ENCODE results near the gene AACS. TPM values are rescaled to one million over a fixed set of nuclear protein-coding genes. Genes with fewer than 3 reads are reported as not detected.

The AACS gene
- total and polyA plus RNA-seq, 2 of the 13 experiments (the other 11 are each of a cell fraction or from before 2014, with no cell fraction given), result 23.3 to 28.8 TPM

- TF ChIP-seq, protein P1, sequence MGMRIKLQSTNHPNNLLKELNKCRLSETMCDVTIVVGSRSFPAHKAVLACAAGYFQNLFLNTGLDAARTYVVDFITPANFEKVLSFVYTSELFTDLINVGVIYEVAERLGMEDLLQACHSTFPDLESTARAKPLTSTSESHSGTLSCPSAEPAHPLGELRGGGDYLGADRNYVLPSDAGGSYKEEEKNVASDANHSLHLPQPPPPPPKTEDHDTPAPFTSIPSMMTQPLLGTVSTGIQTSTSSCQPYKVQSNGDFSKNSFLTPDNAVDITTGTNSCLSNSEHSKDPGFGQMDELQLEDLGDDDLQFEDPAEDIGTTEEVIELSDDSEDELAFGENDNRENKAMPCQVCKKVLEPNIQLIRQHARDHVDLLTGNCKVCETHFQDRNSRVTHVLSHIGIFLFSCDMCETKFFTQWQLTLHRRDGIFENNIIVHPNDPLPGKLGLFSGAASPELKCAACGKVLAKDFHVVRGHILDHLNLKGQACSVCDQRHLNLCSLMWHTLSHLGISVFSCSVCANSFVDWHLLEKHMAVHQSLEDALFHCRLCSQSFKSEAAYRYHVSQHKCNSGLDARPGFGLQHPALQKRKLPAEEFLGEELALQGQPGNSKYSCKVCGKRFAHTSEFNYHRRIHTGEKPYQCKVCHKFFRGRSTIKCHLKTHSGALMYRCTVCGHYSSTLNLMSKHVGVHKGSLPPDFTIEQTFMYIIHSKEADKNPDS (CRISPR knock-in tag; IDR thresholded peaks at IDR 0.05), result no peak
- TF ChIP-seq ONECUT2 (CRISPR knock-in tag; IDR thresholded peaks at IDR 0.05) (no peak), FOXM1 (CRISPR knock-in tag; IDR thresholded peaks at IDR 0.05) (no peak), HES4 (CRISPR knock-in tag; IDR thresholded peaks at IDR 0.05; ENCODE audit: borderline replicate concordance) (no peak), SKIL (CRISPR knock-in tag; IDR thresholded peaks at IDR 0.05; ENCODE audit: borderline replicate concordance) (no peak), CREM (IDR thresholded peaks at IDR 0.05) (no peak), CREM (CRISPR knock-in tag; IDR thresholded peaks at IDR 0.05) (no peak), POLR2AphosphoS2 (IDR thresholded peaks at IDR 0.05; ENCODE audit: low read depth, low read length) (no peak), ZNF503 (CRISPR knock-in tag; IDR thresholded peaks at IDR 0.05) (no peak), YY1 (IDR thresholded peaks at IDR 0.05; ENCODE audit: insufficient read depth, insufficient replicate concordance, low read depth, low read length) (no peak), ZBTB1 (CRISPR knock-in tag; IDR thresholded peaks at IDR 0.05; ENCODE audit: borderline replicate concordance) (no peak), ZNF121 (CRISPR knock-in tag; IDR thresholded peaks at IDR 0.05) (no peak), ZNF746 (CRISPR knock-in tag; IDR thresholded peaks at IDR 0.05) (no peak)
- TF ChIP-seq, protein P2, sequence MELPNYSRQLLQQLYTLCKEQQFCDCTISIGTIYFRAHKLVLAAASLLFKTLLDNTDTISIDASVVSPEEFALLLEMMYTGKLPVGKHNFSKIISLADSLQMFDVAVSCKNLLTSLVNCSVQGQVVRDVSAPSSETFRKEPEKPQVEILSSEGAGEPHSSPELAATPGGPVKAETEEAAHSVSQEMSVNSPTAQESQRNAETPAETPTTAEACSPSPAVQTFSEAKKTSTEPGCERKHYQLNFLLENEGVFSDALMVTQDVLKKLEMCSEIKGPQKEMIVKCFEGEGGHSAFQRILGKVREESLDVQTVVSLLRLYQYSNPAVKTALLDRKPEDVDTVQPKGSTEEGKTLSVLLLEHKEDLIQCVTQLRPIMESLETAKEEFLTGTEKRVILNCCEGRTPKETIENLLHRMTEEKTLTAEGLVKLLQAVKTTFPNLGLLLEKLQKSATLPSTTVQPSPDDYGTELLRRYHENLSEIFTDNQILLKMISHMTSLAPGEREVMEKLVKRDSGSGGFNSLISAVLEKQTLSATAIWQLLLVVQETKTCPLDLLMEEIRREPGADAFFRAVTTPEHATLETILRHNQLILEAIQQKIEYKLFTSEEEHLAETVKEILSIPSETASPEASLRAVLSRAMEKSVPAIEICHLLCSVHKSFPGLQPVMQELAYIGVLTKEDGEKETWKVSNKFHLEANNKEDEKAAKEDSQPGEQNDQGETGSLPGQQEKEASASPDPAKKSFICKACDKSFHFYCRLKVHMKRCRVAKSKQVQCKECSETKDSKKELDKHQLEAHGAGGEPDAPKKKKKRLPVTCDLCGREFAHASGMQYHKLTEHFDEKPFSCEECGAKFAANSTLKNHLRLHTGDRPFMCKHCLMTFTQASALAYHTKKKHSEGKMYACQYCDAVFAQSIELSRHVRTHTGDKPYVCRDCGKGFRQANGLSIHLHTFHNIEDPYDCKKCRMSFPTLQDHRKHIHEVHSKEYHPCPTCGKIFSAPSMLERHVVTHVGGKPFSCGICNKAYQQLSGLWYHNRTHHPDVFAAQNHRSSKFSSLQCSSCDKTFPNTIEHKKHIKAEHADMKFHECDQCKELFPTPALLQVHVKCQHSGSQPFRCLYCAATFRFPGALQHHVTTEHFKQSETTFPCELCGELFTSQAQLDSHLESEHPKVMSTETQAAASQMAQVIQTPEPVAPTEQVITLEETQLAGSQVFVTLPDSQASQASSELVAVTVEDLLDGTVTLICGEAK (IDR thresholded peaks at IDR 0.05), result no peak
- TF ChIP-seq, protein P2 (CRISPR knock-in tag; IDR thresholded peaks at IDR 0.05), result 0 out of 2 replicates have a peak, but pooled peaks have one; percentile 18
Observed at GRCh38 chr12:125065919-125066570, 810 bp downstream of the AACS start (continued).
